Neural progenitor cell (in vitro differentiated cells): Measurements from ENCODE around the gene PNLDC1. TPM values are rescaled to one million over a fixed set of nuclear protein-coding genes. Genes with fewer than 3 reads are reported as not detected.
A peak's percentile ranks its signal among the peaks of the same experiment; 100 is the strongest.

Experiments
- DNase-seq: peaks from one replicate; pipeline ENCODE4 v3.0.0-alpha.2; 2016; ENCODE audit warnings: low spot score
- H2AFZ ChIP-seq: fragments of 200-600 bp; sonication (generic); replicated peaks from 2 replicates; pipeline ENCODE4 v1.6.1; 2016; ENCODE audit warnings: antibody characterized with exemption
- H3F3A ChIP-seq: fragments of 200-600 bp; sonication (generic); 2 replicates; pipeline ENCODE4 v1.6.1; 2016; ENCODE audit warnings: antibody characterized with exemption, low read depth
- H3K27ac ChIP-seq: fragments of 200-600 bp; sonication (generic); 2 replicates; pipeline ENCODE4 v1.5.1; 2016; ENCODE audit warnings: mild to moderate bottlenecking
- H3K27me3 ChIP-seq: fragments of 200-600 bp; sonication (generic); 2 replicates; pipeline ENCODE4 v1.6.1; 2016; ENCODE audit warnings: mild to moderate bottlenecking, moderate library complexity
- H3K36me3 ChIP-seq: fragments of 200-600 bp; sonication (generic); 2 replicates; pipeline ENCODE4 v1.5.1; 2016
- H3K4me1 ChIP-seq: fragments of 200-600 bp; sonication (generic); 2 replicates; pipeline ENCODE4 v1.6.1; 2016; ENCODE audit warnings: mixed run types
- H3K4me2 ChIP-seq: fragments of 200-600 bp; sonication (generic); 2 replicates; pipeline ENCODE4 v1.6.1; 2016
- H3K4me3 ChIP-seq: fragments of 200-600 bp; sonication (generic); 2 replicates; pipeline ENCODE4 v1.5.1; 2016
- H3K79me2 ChIP-seq: fragments of 200-600 bp; sonication (generic); 2 replicates; pipeline ENCODE4 v1.6.1; 2016; ENCODE audit warnings: low read depth
- H3K9ac ChIP-seq: fragments of 200-600 bp; sonication (generic); 2 replicates; pipeline ENCODE4 v1.6.1; 2016
- H3K9me3 ChIP-seq: fragments of 200-600 bp; sonication (generic); 2 replicates; pipeline ENCODE4 v1.5.1; 2016; ENCODE audit warnings: low read depth
- H4K20me1 ChIP-seq: fragments of 200-600 bp; sonication (generic); 2 replicates; pipeline ENCODE4 v1.6.1; 2016; ENCODE audit warnings: low read depth
- H3K27ac Mint-ChIP-seq: 3 replicates; pipeline ENCODE4 v1.8.0; 2021; ENCODE audit warnings: mixed read lengths
- H3K27me3 Mint-ChIP-seq: 2 replicates; pipeline ENCODE4 v1.8.0; 2022; ENCODE audit warnings: low read depth, mild to moderate bottlenecking, inconsistent platforms, moderate library complexity, mixed read lengths; ENCODE audit not compliant: insufficient read depth
- H3K36me3 Mint-ChIP-seq: 3 replicates; pipeline ENCODE4 v1.8.0; 2021; ENCODE audit warnings: mixed read lengths
- H3K4me1 Mint-ChIP-seq: 3 replicates; pipeline ENCODE4 v1.8.0; 2021; ENCODE audit warnings: mixed read lengths
- H3K4me3 Mint-ChIP-seq: 3 replicates; pipeline ENCODE4 v1.8.0; 2021; ENCODE audit warnings: mild to moderate bottlenecking, moderate library complexity, mixed read lengths
- H3K9me3 Mint-ChIP-seq: 3 replicates; pipeline ENCODE4 v1.8.0; 2020; ENCODE audit warnings: mixed read lengths
- EZH2 ChIP-seq: fragments of 200-600 bp; sonication (generic); IDR thresholded peaks from 2 replicates; pipeline ENCODE4 v1.6.1; 2017; ENCODE audit warnings: antibody characterized with exemption, mild to moderate bottlenecking, moderate library complexity
- EZH2phosphoT487 ChIP-seq: fragments of 200-600 bp; sonication (generic); IDR thresholded peaks from 2 replicates; pipeline ENCODE4 v1.6.1; 2017; ENCODE audit warnings: antibody characterized with exemption
- total RNA-seq: library from RNA; depleted of rRNA; stranded (reverse); fragments of >200 nt; gene quantifications from 2 replicates; pipeline ENCODE4 v1.2.3, GENCODE V29; 2015; ENCODE audit warnings: low replicate concordance
- TF ChIP-seq, protein P1 (sequence below): fragments of 200-600 bp; sonication (generic); IDR thresholded peaks from 2 replicates; pipeline ENCODE4 v1.5.1; 2017; ENCODE audit warnings: antibody characterized with exemption, mild to moderate bottlenecking

PNLDC1 gene
- total RNA-seq, 1 donor from 2014 or later, result not detected

DNA sequence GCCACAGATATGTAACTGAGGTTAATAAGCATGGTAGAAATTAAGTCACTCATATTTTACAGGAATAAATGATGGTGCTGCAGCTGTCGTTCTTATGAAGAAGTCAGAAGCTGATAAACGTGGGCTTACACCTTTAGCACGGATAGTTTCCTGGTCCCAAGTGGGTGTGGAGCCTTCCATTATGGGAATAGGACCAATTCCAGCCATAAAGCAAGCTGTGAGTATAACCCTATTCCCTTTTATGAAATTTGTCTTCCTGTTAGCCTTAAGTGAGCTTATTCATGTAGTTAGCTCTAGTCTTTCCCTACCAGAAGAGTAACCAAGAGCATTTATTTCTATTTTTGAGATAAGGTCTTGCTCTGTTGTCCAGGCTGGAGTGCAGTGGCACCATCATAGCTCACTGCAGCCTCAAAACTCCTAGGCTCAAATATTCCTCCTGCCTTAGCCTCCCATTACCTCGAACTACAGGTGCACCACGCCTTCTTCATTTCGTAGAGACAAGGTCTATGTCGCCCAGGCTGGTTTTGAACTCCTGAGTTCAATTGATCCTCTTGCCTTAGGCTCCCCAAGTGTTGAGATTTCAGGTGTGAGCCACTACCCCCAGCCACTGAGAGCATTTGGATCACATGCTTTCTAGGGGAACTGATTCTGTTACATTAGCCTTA is 22.7 kb upstream of the PNLDC1 start:
- Histone ChIP-seq H3K4me2 (no peak overlapping the region), H3K4me1 (no peaks in the 10 kb centered on the region), H3K27ac (no peak overlapping the region), H3K9ac (no peak overlapping the region), H3K4me3 (no peak overlapping the region), H3K9me3 (no peaks in the 10 kb centered on the region), H3F3A (peaks cover 71% of the 10 kb centered on the region), H3K79me2 (peaks cover 20% of the 10 kb centered on the region), H4K20me1 (peaks cover 20% of the 10 kb centered on the region), H3K27me3 (no peaks in the 10 kb centered on the region), H3K36me3 (peaks cover 25% of the 10 kb centered on the region), H2AFZ (no peak overlapping the region)
- no peaks in the 10 kb centered on the region for H3K4me1 Mint-ChIP-seq
- TF ChIP-seq EZH2 (no peak), EZH2phosphoT487 (no peak)
- TF ChIP-seq, protein P1, sequence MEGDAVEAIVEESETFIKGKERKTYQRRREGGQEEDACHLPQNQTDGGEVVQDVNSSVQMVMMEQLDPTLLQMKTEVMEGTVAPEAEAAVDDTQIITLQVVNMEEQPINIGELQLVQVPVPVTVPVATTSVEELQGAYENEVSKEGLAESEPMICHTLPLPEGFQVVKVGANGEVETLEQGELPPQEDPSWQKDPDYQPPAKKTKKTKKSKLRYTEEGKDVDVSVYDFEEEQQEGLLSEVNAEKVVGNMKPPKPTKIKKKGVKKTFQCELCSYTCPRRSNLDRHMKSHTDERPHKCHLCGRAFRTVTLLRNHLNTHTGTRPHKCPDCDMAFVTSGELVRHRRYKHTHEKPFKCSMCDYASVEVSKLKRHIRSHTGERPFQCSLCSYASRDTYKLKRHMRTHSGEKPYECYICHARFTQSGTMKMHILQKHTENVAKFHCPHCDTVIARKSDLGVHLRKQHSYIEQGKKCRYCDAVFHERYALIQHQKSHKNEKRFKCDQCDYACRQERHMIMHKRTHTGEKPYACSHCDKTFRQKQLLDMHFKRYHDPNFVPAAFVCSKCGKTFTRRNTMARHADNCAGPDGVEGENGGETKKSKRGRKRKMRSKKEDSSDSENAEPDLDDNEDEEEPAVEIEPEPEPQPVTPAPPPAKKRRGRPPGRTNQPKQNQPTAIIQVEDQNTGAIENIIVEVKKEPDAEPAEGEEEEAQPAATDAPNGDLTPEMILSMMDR, result no peak
- no peak overlapping the region for H3K27ac Mint-ChIP-seq
- peaks cover 39% of the 10 kb centered on the region for H3K36me3 Mint-ChIP-seq
- H3K27me3 Mint-ChIP-seq, result peaks cover 4% of the 10 kb centered on the region
- H3K4me3 Mint-ChIP-seq, result no peak overlapping the region
- no peak for DNase-seq
- no peaks in the 10 kb centered on the region for H3K9me3 Mint-ChIP-seq

DNA sequence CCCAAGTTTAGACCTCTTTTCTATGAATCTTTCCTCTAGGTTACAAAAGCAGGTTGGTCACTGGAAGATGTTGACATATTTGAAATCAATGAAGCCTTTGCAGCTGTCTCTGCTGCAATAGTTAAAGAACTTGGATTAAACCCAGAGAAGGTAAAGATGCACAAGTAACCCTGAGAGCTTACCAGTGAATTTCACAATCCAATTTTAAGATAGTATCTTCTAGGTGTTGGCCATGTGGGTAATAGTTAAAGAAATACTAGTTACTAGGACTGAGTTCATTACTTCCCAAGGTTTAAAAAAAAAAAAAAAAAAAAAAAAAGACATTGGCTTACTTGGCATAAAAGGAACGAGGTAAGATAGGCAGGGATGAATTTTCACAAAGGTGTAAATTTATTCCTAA is 21.9 kb upstream of the PNLDC1 start:
- Histone ChIP-seq H3K79me2 (peaks cover 28% of the 10 kb centered on the region), H3K9me3 (no peaks in the 10 kb centered on the region), H3K27ac (peak overlapping the region; percentile 25), H3K4me2 (no peak overlapping the region), H3F3A (peaks cover 75% of the 10 kb centered on the region), H4K20me1 (peaks cover 27% of the 10 kb centered on the region), H2AFZ (no peak overlapping the region), H3K4me1 (no peaks in the 10 kb centered on the region), H3K4me3 (no peak overlapping the region), H3K9ac (no peak overlapping the region), H3K27me3 (no peaks in the 10 kb centered on the region), H3K36me3 (peaks cover 22% of the 10 kb centered on the region)
- Mint-ChIP-seq H3K4me3 (no peak overlapping the region), H3K4me1 (peaks cover 7% of the 10 kb centered on the region), H3K27ac (no peak overlapping the region), H3K9me3 (no peaks in the 10 kb centered on the region), H3K36me3 (peaks cover 46% of the 10 kb centered on the region), H3K27me3 (peaks cover 4% of the 10 kb centered on the region)
- TF ChIP-seq EZH2phosphoT487 (no peak), EZH2 (no peak)
- TF ChIP-seq, protein P1, result no peak
- no peak for DNase-seq

DNA sequence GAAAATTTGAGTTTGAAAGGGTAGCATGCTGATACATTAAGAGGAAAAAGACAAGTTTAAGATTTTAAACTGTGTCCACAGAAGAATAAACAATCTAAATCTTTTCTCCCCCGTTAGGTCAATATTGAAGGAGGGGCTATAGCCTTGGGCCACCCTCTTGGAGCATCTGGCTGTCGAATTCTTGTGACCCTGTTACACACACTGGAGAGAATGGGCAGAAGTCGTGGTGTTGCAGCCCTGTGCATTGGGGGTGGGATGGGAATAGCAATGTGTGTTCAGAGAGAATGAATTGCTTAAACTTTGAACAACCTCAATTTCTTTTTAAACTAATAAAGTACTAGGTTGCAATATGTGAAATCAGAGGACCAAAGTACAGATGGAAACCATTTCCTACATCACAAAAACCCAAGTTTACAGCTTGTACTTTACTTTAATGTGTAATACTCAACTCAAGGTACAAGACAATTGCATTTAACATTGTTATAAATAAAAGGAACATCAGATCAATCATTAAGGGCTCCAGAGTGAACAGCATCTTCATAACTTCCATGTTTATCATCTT is 21.5 kb upstream of the PNLDC1 start:
- Histone ChIP-seq H3K79me2 (peaks cover 33% of the 10 kb centered on the region), H4K20me1 (peaks cover 32% of the 10 kb centered on the region), H3K9ac (no peak overlapping the region), H3K4me1 (no peaks in the 10 kb centered on the region), H2AFZ (no peak overlapping the region), H3K36me3 (peaks cover 22% of the 10 kb centered on the region), H3K9me3 (no peaks in the 10 kb centered on the region), H3K27me3 (no peaks in the 10 kb centered on the region), H3F3A (peaks cover 75% of the 10 kb centered on the region), H3K27ac (peak overlapping the region; percentile 25), H3K4me3 (no peak overlapping the region), H3K4me2 (no peak overlapping the region)
- DNase-seq, result no peak
- Mint-ChIP-seq H3K27me3 (peaks cover 4% of the 10 kb centered on the region), H3K4me3 (no peak overlapping the region), H3K27ac (no peak overlapping the region), H3K4me1 (peaks cover 7% of the 10 kb centered on the region), H3K36me3 (peaks cover 47% of the 10 kb centered on the region), H3K9me3 (no peaks in the 10 kb centered on the region)
- TF ChIP-seq, protein P1, result no peak
- no peak for TF ChIP-seq EZH2phosphoT487
- TF ChIP-seq EZH2, result no peak
